ENCODE data around the gene TRMO.

The TRMO gene

GRCh38 chr9:97919217-97919813, 3.0 kb downstream of the TRMO start:
- CTCF ChIA-PET, result no interaction called here
- TF ChIP-seq SUZ12 (IDR thresholded peaks at IDR 0.05) (no peak), L3MBTL2 (conservative IDR thresholded peaks at IDR 0.05) (no peak)
- DNase-seq (ENCODE audit: extremely low spot score), result no peak
- POLR2A ChIA-PET, result interaction anchor here (0.6 kb wide), 1 partner anchor 16 kb away, joined by 3 read pairs; no protein-coding TSS in a partner anchor

DNA sequence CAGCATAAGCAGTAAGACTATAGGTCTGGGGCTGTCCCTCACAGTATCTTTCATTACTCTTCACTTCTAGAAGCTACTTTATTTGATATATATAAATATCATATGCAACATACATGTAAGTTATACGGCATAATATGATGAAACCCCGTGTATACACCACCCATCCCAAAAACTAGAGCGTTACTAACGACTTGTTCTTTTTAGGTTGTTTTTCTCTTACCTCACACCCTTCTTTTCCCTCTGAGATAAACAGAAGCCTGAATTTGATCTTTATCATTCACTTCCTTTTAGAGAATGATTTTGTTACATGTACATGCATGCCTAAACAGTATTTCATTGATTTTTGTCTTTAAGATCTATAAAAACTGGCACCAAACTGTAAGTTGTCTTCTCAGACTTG, 3.7 kb downstream of the TRMO start:
- no peak for DNase-seq (ENCODE audit: extremely low spot score)
- CTCF ChIA-PET, result no interaction called here
- POLR2A ChIA-PET, result no interaction called here
- no peak for TF ChIP-seq NFRKB (IDR thresholded peaks at IDR 0.05)
- no peak for TF ChIP-seq HDGF (IDR thresholded peaks at IDR 0.05; ENCODE audit: borderline replicate concordance)
- no peak for TF ChIP-seq FOXK2 (IDR thresholded peaks at IDR 0.05)
- TF ChIP-seq TARDBP (IDR thresholded peaks at IDR 0.05), result no peak
- TF ChIP-seq SUZ12 (IDR thresholded peaks at IDR 0.05), result no peak
- TF ChIP-seq ZNF384 (IDR thresholded peaks at IDR 0.05), result no peak
- no peak for TF ChIP-seq ELF4 (IDR thresholded peaks at IDR 0.05)
- no peak for TF ChIP-seq ARNT (IDR thresholded peaks at IDR 0.05)
- TF ChIP-seq BHLHE40 (IDR thresholded peaks at IDR 0.05; ENCODE audit: borderline replicate concordance), result no peak
- TF ChIP-seq SP1 (IDR thresholded peaks at IDR 0.05), result no peak
- no peak for TF ChIP-seq PKNOX1 (IDR thresholded peaks at IDR 0.05)
- TF ChIP-seq CTBP1 (IDR thresholded peaks at IDR 0.05; ENCODE audit: borderline replicate concordance), result no peak
- TF ChIP-seq L3MBTL2 (conservative IDR thresholded peaks at IDR 0.05), result no peak
- no peak for TF ChIP-seq LEF1 (IDR thresholded peaks at IDR 0.05; ENCODE audit: borderline replicate concordance)
- no peak for TF ChIP-seq FOXM1 (IDR thresholded peaks at IDR 0.05; ENCODE audit: borderline replicate concordance)
- TF ChIP-seq FOXA1 (IDR thresholded peaks at IDR 0.05), result no peak

- ChIA-PET POLR2A (no interaction called here), CTCF (interaction anchor here (1.0 to 2.0 kb wide), 2 partner anchors 11 to 258 kb away, joined by 3 to 7 read pairs; no protein-coding TSS in a partner anchor)
- DNase-seq (ENCODE audit: extremely low spot score), result no peak
- TF ChIP-seq SUZ12 (IDR thresholded peaks at IDR 0.05) (no peak), ARNT (IDR thresholded peaks at IDR 0.05) (no peak), BHLHE40 (IDR thresholded peaks at IDR 0.05; ENCODE audit: borderline replicate concordance) (no peak)
These were observed 10.3 kb downstream of the TRMO start for GRCh38 chr9:97911970-97912369.

DNA sequence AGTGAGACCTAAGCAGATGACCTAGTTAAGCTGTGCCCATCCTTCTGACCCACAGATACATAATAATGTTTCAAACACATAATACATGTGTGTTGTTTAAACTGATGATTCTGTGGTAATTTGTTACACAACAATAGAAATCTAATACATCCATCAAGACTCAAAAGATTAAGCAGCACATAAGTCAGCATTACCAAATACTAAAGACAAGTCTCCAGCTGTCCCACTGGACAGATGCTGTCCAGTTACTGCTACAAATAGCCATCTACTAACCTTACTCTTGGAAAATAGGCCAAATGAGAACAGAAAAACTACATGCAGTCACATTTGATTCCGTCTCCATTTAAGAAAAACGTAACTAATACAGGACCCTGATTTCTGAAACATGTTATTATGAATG, 10.8 kb downstream of the TRMO start:
- no peak for TF ChIP-seq CTBP1 (IDR thresholded peaks at IDR 0.05; ENCODE audit: borderline replicate concordance)
- TF ChIP-seq NFRKB (IDR thresholded peaks at IDR 0.05), result no peak
- TF ChIP-seq ELF4 (IDR thresholded peaks at IDR 0.05), result no peak
- TF ChIP-seq FOXK2 (IDR thresholded peaks at IDR 0.05), result no peak
- no peak for TF ChIP-seq BHLHE40 (IDR thresholded peaks at IDR 0.05; ENCODE audit: borderline replicate concordance)
- no peak for TF ChIP-seq ZNF384 (IDR thresholded peaks at IDR 0.05)
- TF ChIP-seq HDGF (IDR thresholded peaks at IDR 0.05; ENCODE audit: borderline replicate concordance), result no peak
- no peak for TF ChIP-seq SP1 (IDR thresholded peaks at IDR 0.05)
- TF ChIP-seq FOXM1 (IDR thresholded peaks at IDR 0.05; ENCODE audit: borderline replicate concordance), result no peak
- TF ChIP-seq FOXA1 (IDR thresholded peaks at IDR 0.05), result no peak
- no peak for TF ChIP-seq L3MBTL2 (conservative IDR thresholded peaks at IDR 0.05)
- TF ChIP-seq TARDBP (IDR thresholded peaks at IDR 0.05), result no peak
- TF ChIP-seq LEF1 (IDR thresholded peaks at IDR 0.05; ENCODE audit: borderline replicate concordance), result no peak
- DNase-seq (ENCODE audit: extremely low spot score), result no peak
- ChIA-PET POLR2A (interaction anchor here (1.0 kb wide), 1 partner anchor 11 kb away, joined by 3 read pairs; the partner anchor contains the start of gene TRMO), CTCF (interaction anchor here (1.0 kb wide), 1 partner anchor 257 kb away, joined by 3 read pairs; no protein-coding TSS in a partner anchor)

DNA sequence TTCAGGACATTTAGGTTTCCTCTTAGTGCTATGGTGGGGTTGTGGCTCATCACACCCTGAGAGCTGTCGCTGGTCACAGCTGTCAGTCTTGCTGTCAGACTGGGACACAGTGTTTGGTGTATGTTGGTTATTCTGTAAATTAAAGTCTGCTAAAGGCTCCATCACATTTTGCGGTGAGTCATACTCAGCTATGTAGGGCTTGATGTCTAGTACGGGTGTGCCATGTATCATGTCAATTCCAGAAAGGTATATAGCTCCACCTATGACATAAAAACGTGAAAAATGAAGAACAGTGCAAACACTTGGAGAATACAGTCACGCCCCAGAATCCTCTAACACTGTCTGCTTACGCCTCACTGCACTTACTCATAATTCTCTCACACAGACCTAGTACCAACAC, 11.9 kb downstream of the TRMO start:
- DNase-seq (ENCODE audit: extremely low spot score), result no peak
- no peak for TF ChIP-seq ARNT (IDR thresholded peaks at IDR 0.05)
- no peak for TF ChIP-seq LEF1 (IDR thresholded peaks at IDR 0.05; ENCODE audit: borderline replicate concordance)
- no peak for TF ChIP-seq FOXA1 (IDR thresholded peaks at IDR 0.05)
- no peak for TF ChIP-seq ZNF384 (IDR thresholded peaks at IDR 0.05)
- TF ChIP-seq SUZ12 (IDR thresholded peaks at IDR 0.05), result no peak
- TF ChIP-seq L3MBTL2 (conservative IDR thresholded peaks at IDR 0.05), result no peak
- no peak for TF ChIP-seq TARDBP (IDR thresholded peaks at IDR 0.05)
- no peak for TF ChIP-seq CTBP1 (IDR thresholded peaks at IDR 0.05; ENCODE audit: borderline replicate concordance)
- no peak for TF ChIP-seq SP1 (IDR thresholded peaks at IDR 0.05)
- no peak for TF ChIP-seq ELF4 (IDR thresholded peaks at IDR 0.05)
- no peak for TF ChIP-seq HDGF (IDR thresholded peaks at IDR 0.05; ENCODE audit: borderline replicate concordance)
- TF ChIP-seq FOXK2 (IDR thresholded peaks at IDR 0.05), result no peak
- TF ChIP-seq FOXM1 (IDR thresholded peaks at IDR 0.05; ENCODE audit: borderline replicate concordance), result no peak
- no peak for TF ChIP-seq PKNOX1 (IDR thresholded peaks at IDR 0.05)
- TF ChIP-seq BHLHE40 (IDR thresholded peaks at IDR 0.05; ENCODE audit: borderline replicate concordance), result no peak
- ChIA-PET POLR2A (interaction anchor here (1.0 kb wide), 1 partner anchor 12 kb away, joined by 3 read pairs; the partner anchor contains the start of gene TRMO), CTCF (no interaction called here)

GRCh38 chr9:97908705-97909104, 13.6 kb downstream of the TRMO start:
- CTCF ChIA-PET, result interaction anchor here (1.1 kb wide), 1 partner anchor 14 kb away, joined by 3 read pairs; the partner anchor contains the start of gene TRMO
- DNase-seq (ENCODE audit: extremely low spot score), result no peak
- no peak for TF ChIP-seq ZNF384 (IDR thresholded peaks at IDR 0.05)
- POLR2A ChIA-PET, result interaction anchor here (1.4 kb wide), 1 partner anchor 13 kb away, joined by 4 read pairs; the partner anchor contains the start of gene TRMO

GRCh38 chr9:97907632-97908031, 14.7 kb downstream of the TRMO start:
- POLR2A ChIA-PET, result no interaction called here
- CTCF ChIA-PET, result no interaction called here
- DNase-seq (ENCODE audit: extremely low spot score), result no peak
- no peak for TF ChIP-seq TARDBP (IDR thresholded peaks at IDR 0.05)
- TF ChIP-seq FOXK2 (IDR thresholded peaks at IDR 0.05), result no peak
- TF ChIP-seq LEF1 (IDR thresholded peaks at IDR 0.05; ENCODE audit: borderline replicate concordance), result no peak
- no peak for TF ChIP-seq FOXM1 (IDR thresholded peaks at IDR 0.05; ENCODE audit: borderline replicate concordance)
- no peak for TF ChIP-seq SUZ12 (IDR thresholded peaks at IDR 0.05)
- TF ChIP-seq FOXA1 (IDR thresholded peaks at IDR 0.05), result no peak
- TF ChIP-seq ELF4 (IDR thresholded peaks at IDR 0.05), result no peak
- no peak for TF ChIP-seq SP1 (IDR thresholded peaks at IDR 0.05)
- no peak for TF ChIP-seq NFRKB (IDR thresholded peaks at IDR 0.05)
- TF ChIP-seq L3MBTL2 (conservative IDR thresholded peaks at IDR 0.05), result no peak
- no peak for TF ChIP-seq CTBP1 (IDR thresholded peaks at IDR 0.05; ENCODE audit: borderline replicate concordance)
- no peak for TF ChIP-seq PKNOX1 (IDR thresholded peaks at IDR 0.05)
- no peak for TF ChIP-seq BHLHE40 (IDR thresholded peaks at IDR 0.05; ENCODE audit: borderline replicate concordance)
- no peak for TF ChIP-seq ARNT (IDR thresholded peaks at IDR 0.05)
- no peak for TF ChIP-seq HDGF (IDR thresholded peaks at IDR 0.05; ENCODE audit: borderline replicate concordance)
- no peak for TF ChIP-seq ZNF384 (IDR thresholded peaks at IDR 0.05)

Data from HEK293T (cell line).